H1 (cell line): ENCODE results near the gene CD34. TPM values are rescaled to one million over a fixed set of nuclear protein-coding genes. Genes with fewer than 3 reads are reported as not detected.

Experiments used
- CTCF ChIA-PET: fragments of 300-600 bp; sonication (Branson Sonifier 250); formaldehyde crosslinking; loops from one replicate; lab custom pipeline; 2021; ENCODE audit not compliant: partially characterized antibody; lab: Charles Lee
- POLR2A ChIA-PET: fragments of 300-600 bp; sonication (Branson Sonifier 250); formaldehyde crosslinking; loops from one replicate; lab custom pipeline; 2021; ENCODE audit warnings: inconsistent platforms; ENCODE audit not compliant: partially characterized antibody; lab: Charles Lee
- DNase-seq, 2 experiments: peaks; one replicate each; pipeline versions ENCODE4 v3.0.0 to v3.0.0-alpha.2; 2010 to 2022; ENCODE audit warnings: low spot score in 2 of 2, low read depth in 1 of 2, mixed read lengths in 1 of 2
- FAIRE-seq: peaks from 2 replicates; lab custom pipeline; 2011; peaks lifted over from hg19 to GRCh38; lab: Jason Lieb, UNC
- H2AFZ ChIP-seq: 2 replicates; pipeline ENCODE4 v1.8.1; 2012; ENCODE audit warnings: low read length, inconsistent platforms
- H2AK5ac ChIP-seq: 2 replicates; pipeline ENCODE4 v1.6.1; 2013; ENCODE audit warnings: low read depth, low read length
- H2BK120ac ChIP-seq: replicated peaks from 2 replicates; pipeline ENCODE3; 2013; ENCODE audit warnings: low read depth, low read length, inconsistent platforms
- H2BK12ac ChIP-seq: 2 replicates; pipeline ENCODE4 v1.6.1; 2013; ENCODE audit warnings: low read depth, low read length
- H2BK15ac ChIP-seq: 2 replicates; pipeline ENCODE4 v1.6.1; 2013; ENCODE audit warnings: low read length
- H2BK20ac ChIP-seq: 2 replicates; pipeline ENCODE4 v1.6.1; 2013; ENCODE audit warnings: low read length
- H2BK5ac ChIP-seq: 2 replicates; pipeline ENCODE4 v1.6.1; 2013; ENCODE audit warnings: low read depth, low read length
- H3K14ac ChIP-seq: 2 replicates; pipeline ENCODE4 v1.6.1; 2013; ENCODE audit warnings: inconsistent platforms; ENCODE audit not compliant: insufficient read length
- H3K18ac ChIP-seq: 2 replicates; pipeline ENCODE4 v1.6.1; 2013; ENCODE audit warnings: low read length; ENCODE audit errors: extremely low read depth
- H3K23ac ChIP-seq: 2 replicates; pipeline ENCODE4 v1.6.1; 2013; ENCODE audit warnings: inconsistent platforms; ENCODE audit not compliant: insufficient read length
- H3K23me2 ChIP-seq: 2 replicates; pipeline ENCODE4 v1.6.1; 2013; ENCODE audit warnings: low read depth, low read length
- H3K27ac ChIP-seq: 2 replicates; pipeline ENCODE4 v1.6.1; 2011; ENCODE audit warnings: low read depth, low read length, inconsistent platforms
- H3K27me3 ChIP-seq, 4 experiments: replicated peaks in 1 of 4; 1 replicate in 1 of 4; 2 replicates in 3 of 4; pipeline versions ENCODE4 v1.6.1 to v1.8.1; 2011 to 2013; ENCODE audit warnings: low read length in 3 of 4, mild to moderate bottlenecking in 3 of 4, inconsistent platforms in 2 of 4, mixed read lengths in 2 of 4, moderate library complexity in 1 of 4; ENCODE audit not compliant: control insufficient read depth in 3 of 4, insufficient read depth in 3 of 4; ENCODE audit errors: extremely low read depth in 1 of 4
- H3K36me3 ChIP-seq, 4 experiments: 2 replicates each; pipeline versions ENCODE4 v1.6.1 to v1.8.1; 2011 to 2013; ENCODE audit warnings: mild to moderate bottlenecking in 4 of 4, low read length in 3 of 4, moderate library complexity in 2 of 4, control low read depth in 1 of 4, inconsistent platforms in 1 of 4; ENCODE audit not compliant: insufficient read depth in 4 of 4, control insufficient read depth in 2 of 4
- H3K4ac ChIP-seq: replicated peaks from 2 replicates; pipeline ENCODE3; 2013; ENCODE audit warnings: low read length, low read depth, mixed read lengths, inconsistent platforms; ENCODE audit not compliant: insufficient read length
- H3K4me1 ChIP-seq, 4 experiments: replicated peaks in 1 of 4; 1 replicate in 1 of 4; 2 replicates in 3 of 4; pipeline versions ENCODE4 v1.6.1 to v1.8.1; 2011 to 2013; ENCODE audit warnings: low read length in 3 of 4, inconsistent platforms in 2 of 4, mixed read lengths in 1 of 4; ENCODE audit not compliant: insufficient read depth in 4 of 4, control insufficient read depth in 3 of 4
- H3K4me2 ChIP-seq, 2 experiments: 2 replicates each; pipeline versions ENCODE4 v1.6.1 to v1.8.1; 2011 to 2013; ENCODE audit warnings: low read depth in 2 of 2, low read length in 2 of 2, control low read depth in 1 of 2, inconsistent platforms in 1 of 2, mild to moderate bottlenecking in 1 of 2; ENCODE audit not compliant: insufficient read depth in 1 of 2
- H3K4me3 ChIP-seq, 4 experiments: fragments of 200-600, 300-600 bp in 1 of 4; sonication (generic), shearing (Covaris generic), sonication (Bioruptor Twin) in 1 of 4; 2 replicates each; pipeline versions ENCODE4 v1.5.1 to v1.8.1; 2011 to 2016; ENCODE audit warnings: low read length in 4 of 4, low read depth in 3 of 4, control low read depth in 2 of 4, inconsistent platforms in 2 of 4, mild to moderate bottlenecking in 2 of 4, mixed read lengths in 1 of 4, moderate library complexity in 1 of 4; ENCODE audit not compliant: insufficient read depth in 2 of 4; ENCODE audit errors: extremely low read depth in 1 of 4
- H3K56ac ChIP-seq: replicated peaks from 2 replicates; pipeline ENCODE3; 2013; ENCODE audit warnings: low read depth, mild to moderate bottlenecking, mixed read lengths, low read length, inconsistent platforms; ENCODE audit not compliant: insufficient read length
- H3K79me1 ChIP-seq: 2 replicates; pipeline ENCODE4 v1.6.1; 2013; ENCODE audit warnings: low read depth, low read length, control low read depth
- H3K79me2 ChIP-seq, 2 experiments: 2 replicates each; pipeline versions ENCODE4 v1.6.1 to v1.8.1; 2012 to 2013; ENCODE audit warnings: low read length in 2 of 2, mild to moderate bottlenecking in 2 of 2, inconsistent platforms in 1 of 2; ENCODE audit not compliant: insufficient read depth in 2 of 2, control insufficient read depth in 1 of 2
- H3K9ac ChIP-seq, 4 experiments: replicated peaks in 1 of 4; 1 replicate in 1 of 4; 2 replicates in 3 of 4; pipeline versions ENCODE4 v1.6.1 to v1.8.1; 2011 to 2013; ENCODE audit warnings: low read depth in 3 of 4, low read length in 3 of 4, control low read depth in 2 of 4, mild to moderate bottlenecking in 2 of 4, moderate library complexity in 2 of 4, inconsistent platforms in 1 of 4; ENCODE audit errors: extremely low read depth in 1 of 4
- H3K9me3 ChIP-seq, 2 experiments: 2 replicates each; pipeline versions ENCODE4 v1.6.1 to v1.8.1; 2012 to 2013; ENCODE audit warnings: mild to moderate bottlenecking in 2 of 2, moderate library complexity in 2 of 2, control low read depth in 1 of 2, inconsistent platforms in 1 of 2, low read depth in 1 of 2, low read length in 1 of 2, mixed read lengths in 1 of 2; ENCODE audit not compliant: insufficient read depth in 2 of 2
- H4K20me1 ChIP-seq, 2 experiments: replicated peaks in 1 of 2; 2 replicates each; pipeline versions ENCODE3 to v1.8.1; 2011 to 2013; ENCODE audit warnings: inconsistent platforms in 2 of 2, low read length in 2 of 2, mild to moderate bottlenecking in 1 of 2; ENCODE audit not compliant: insufficient read depth in 2 of 2, control insufficient read depth in 1 of 2
- H4K5ac ChIP-seq: 2 replicates; pipeline ENCODE4 v1.6.1; 2013; ENCODE audit warnings: low read length, low read depth, mixed read lengths, inconsistent platforms; ENCODE audit not compliant: insufficient read length
- H4K8ac ChIP-seq: 2 replicates; pipeline ENCODE4 v1.8.0; 2013; ENCODE audit warnings: mild to moderate bottlenecking, moderate library complexity, low read length, inconsistent platforms; ENCODE audit not compliant: insufficient read depth; ENCODE audit errors: extremely low read depth
- H4K91ac ChIP-seq: replicated peaks from 2 replicates; pipeline ENCODE3; 2013; ENCODE audit warnings: low read length, mixed read lengths, inconsistent platforms; ENCODE audit not compliant: insufficient read length
- BACH1 ChIP-seq: IDR thresholded peaks from 2 replicates; pipeline ENCODE4 v1.6.1; 2012; ENCODE audit warnings: low read length, improper control_type of control experiment
- CREB1 ChIP-seq: IDR thresholded peaks from 2 replicates; pipeline ENCODE4 v1.6.1; 2012; ENCODE audit warnings: inconsistent platforms
- KDM5A ChIP-seq: fragments of 200-600 bp; IDR thresholded peaks from 2 replicates; pipeline ENCODE4 v1.7.1; 2012; ENCODE audit warnings: mild to moderate bottlenecking, low read length, inconsistent platforms, mixed read lengths
- RBBP5 ChIP-seq: IDR thresholded peaks from 2 replicates; pipeline ENCODE4 v1.7.1; 2012; ENCODE audit warnings: low read depth, mild to moderate bottlenecking, inconsistent platforms, low read length, moderate library complexity, borderline replicate concordance
- RXRA ChIP-seq: IDR thresholded peaks from 2 replicates; pipeline ENCODE4 v1.6.1; 2011; ENCODE audit warnings: low read depth, mild to moderate bottlenecking, low read length, moderate library complexity; ENCODE audit not compliant: insufficient read depth
- SP1 ChIP-seq: IDR thresholded peaks from 2 replicates; pipeline ENCODE4 v1.6.1; 2011; ENCODE audit warnings: low read depth, low read length
- SP4 ChIP-seq: IDR thresholded peaks from 2 replicates; pipeline ENCODE4 v1.6.1; 2012; ENCODE audit warnings: low read length, inconsistent platforms
- WGBS, 2 experiments: shearing (Covaris generic) in 1 of 2; methylation state at CpG; one replicate each; pipeline versions ENCODE4 v1.1.6 to v1.1.7; 2013 to 2015; ENCODE audit warnings: low lambda C conversion rate in 2 of 2, mixed read lengths in 2 of 2, inconsistent platforms in 1 of 2, low coverage in 1 of 2, missing lambda C conversion rate in 1 of 2; ENCODE audit not compliant: insufficient replicate concordance in 2 of 2, insufficient coverage in 1 of 2, insufficient read length in 1 of 2; ENCODE audit errors: extremely low coverage in 1 of 2, missing lambda C conversion rate in 1 of 2; 5-methylcytosine and 5-hydroxymethylcytosine counted together
- polyA plus RNA-seq, 7 experiments: library from polyadenylated mRNA; depleted of rRNA in 3 of 7; stranded (reverse) in 5 of 7; unstranded in 2 of 7; fragments of >200 nt in 5 of 7; fragments of 200-250 nt in 2 of 7; gene quantifications; 1 replicate in 5 of 7; 2 replicates in 1 of 7; 4 replicates in 1 of 7; pipeline versions ENCODE4 v1.2.1 to v1.2.3, GENCODE V29; 2011 to 2013; ENCODE audit warnings: missing spikeins in 2 of 7, mixed read lengths in 2 of 7
- total RNA-seq: library from RNA; stranded (reverse); fragmentation: NEBNext Ultra II Directional; extraction: Animal tissue kit (Norgen Biotek cat#: 25700); gene quantifications from 2 replicates; pipeline ENCODE4 v1.2.1, GENCODE V29; 2021

Gene CD34
- total and polyA plus RNA-seq, 2 of the 8 experiments (the other 6 are each of a cell fraction or from before 2014, with no cell fraction given): 0.39 to 0.54 TPM

DNA sequence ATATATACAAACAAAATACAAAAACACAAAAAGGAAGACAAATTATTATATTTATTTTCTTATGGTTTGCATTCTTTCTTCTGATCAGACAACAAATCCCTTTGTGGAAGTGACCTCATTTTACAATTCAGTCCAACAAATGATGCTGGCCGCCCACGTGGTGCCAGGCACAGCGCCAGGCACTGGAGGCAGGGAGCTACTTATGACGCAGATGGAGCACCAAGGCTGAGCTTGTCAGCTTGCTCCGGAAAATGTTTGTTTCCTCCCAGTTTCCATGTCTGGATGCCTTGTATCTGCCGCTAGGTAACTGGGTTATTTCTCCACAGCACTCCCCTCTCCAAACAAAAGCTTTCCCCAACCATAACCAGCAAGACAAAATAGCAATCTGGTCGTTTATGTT, 30.7 kb upstream of the CD34 start:
- 79% methylated on average over 7 of the region's 7 CpGs; no CpG with 5 or more reads in 1 of the 2 experiments for WGBS, 2 experiments
- no peaks in the 10 kb centered on the region for H3K9me3 ChIP-seq
- ChIA-PET CTCF (interaction anchor here (0.5 to 1.8 kb wide), 3 partner anchors 21 to 72 kb away, joined by 3 to 4 read pairs (median 4); no protein-coding TSS in a partner anchor), POLR2A (no interaction called here)
- no peak overlapping the region for H3K27ac ChIP-seq
- no peak overlapping the region for H2BK12ac ChIP-seq
- H3K56ac ChIP-seq: no peak overlapping the region
- no peak overlapping the region for H4K5ac ChIP-seq
- FAIRE-seq (no peak), DNase-seq (no peak)
- no peak overlapping the region for H2AK5ac ChIP-seq
- H3K79me1 ChIP-seq: no peaks in the 10 kb centered on the region
- no peak overlapping the region for H3K9ac ChIP-seq
- H4K8ac ChIP-seq: no peak overlapping the region
- no peak overlapping the region for H3K23ac ChIP-seq
- H3K36me3 ChIP-seq: no peaks in the 10 kb centered on the region
- H3K23me2 ChIP-seq: no peaks in the 10 kb centered on the region
- H2AFZ ChIP-seq: no peak overlapping the region
- no peaks in the 10 kb centered on the region for H3K79me2 ChIP-seq
- H3K4me3 ChIP-seq: no peak overlapping the region
- H3K4me1 ChIP-seq: no peaks in the 10 kb centered on the region
- no peak overlapping the region for H3K14ac ChIP-seq
- H4K20me1 ChIP-seq: no peaks in the 10 kb centered on the region
- no peak overlapping the region for H3K4me2 ChIP-seq
- H2BK20ac ChIP-seq: no peak overlapping the region
- H3K4ac ChIP-seq: no peak overlapping the region
- no peak overlapping the region for H2BK5ac ChIP-seq
- H2BK120ac ChIP-seq: no peak overlapping the region
- no peak overlapping the region for H4K91ac ChIP-seq
- no peaks in the 10 kb centered on the region for H3K27me3 ChIP-seq
- H2BK15ac ChIP-seq: no peak overlapping the region
- H3K18ac ChIP-seq: no peak overlapping the region
- TF ChIP-seq SP4: no peak
- no peak for TF ChIP-seq SP1
- TF ChIP-seq RXRA: no peak
- TF ChIP-seq KDM5A: no peak
- TF ChIP-seq CREB1: no peak
- TF ChIP-seq RBBP5: no peak
- no peak for TF ChIP-seq BACH1
